ENCODE data around the gene KAT2B. TPM values are rescaled to one million over a fixed set of nuclear protein-coding genes. Genes with fewer than 3 reads are reported as not detected.

Gene KAT2B
- total and polyA plus RNA-seq, 11 donors: 19.4 to 82.8 (median 66.0) TPM

DNA sequence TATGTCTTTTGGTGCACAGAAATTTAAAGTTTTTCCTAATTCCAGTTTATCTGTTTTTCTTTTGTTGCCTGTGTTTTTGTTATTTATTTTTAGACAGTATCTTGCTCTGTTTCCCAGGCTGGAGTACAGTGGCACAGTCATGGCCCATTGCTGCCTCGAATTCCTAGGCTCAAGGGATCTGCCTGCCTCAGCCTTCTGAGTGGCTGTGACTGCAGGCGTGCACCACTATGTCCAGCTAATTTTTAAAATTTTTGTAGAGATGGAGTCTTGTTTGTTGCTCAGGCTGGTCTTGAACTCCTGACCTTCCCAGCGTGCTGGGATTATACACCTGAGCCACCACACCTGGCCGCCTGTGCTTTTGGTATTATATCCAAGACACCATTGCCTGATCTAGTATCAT, 22.8 kb downstream of the KAT2B start:
- ATAC-seq (no peak), DNase-seq (no peak)
- 69 to 92% (median 73%) methylated on average over 4 of the region's 4 CpGs for WGBS, 4 donors
- no peaks in the 10 kb centered on the region for H3K9me3 ChIP-seq
- no peaks in the 10 kb centered on the region for H3K27me3 ChIP-seq
- no peak overlapping the region for H3K4me3 ChIP-seq
- no peak for TF ChIP-seq POLR2A (IDR thresholded peaks at IDR 0.05)
- TF ChIP-seq, protein P1, sequence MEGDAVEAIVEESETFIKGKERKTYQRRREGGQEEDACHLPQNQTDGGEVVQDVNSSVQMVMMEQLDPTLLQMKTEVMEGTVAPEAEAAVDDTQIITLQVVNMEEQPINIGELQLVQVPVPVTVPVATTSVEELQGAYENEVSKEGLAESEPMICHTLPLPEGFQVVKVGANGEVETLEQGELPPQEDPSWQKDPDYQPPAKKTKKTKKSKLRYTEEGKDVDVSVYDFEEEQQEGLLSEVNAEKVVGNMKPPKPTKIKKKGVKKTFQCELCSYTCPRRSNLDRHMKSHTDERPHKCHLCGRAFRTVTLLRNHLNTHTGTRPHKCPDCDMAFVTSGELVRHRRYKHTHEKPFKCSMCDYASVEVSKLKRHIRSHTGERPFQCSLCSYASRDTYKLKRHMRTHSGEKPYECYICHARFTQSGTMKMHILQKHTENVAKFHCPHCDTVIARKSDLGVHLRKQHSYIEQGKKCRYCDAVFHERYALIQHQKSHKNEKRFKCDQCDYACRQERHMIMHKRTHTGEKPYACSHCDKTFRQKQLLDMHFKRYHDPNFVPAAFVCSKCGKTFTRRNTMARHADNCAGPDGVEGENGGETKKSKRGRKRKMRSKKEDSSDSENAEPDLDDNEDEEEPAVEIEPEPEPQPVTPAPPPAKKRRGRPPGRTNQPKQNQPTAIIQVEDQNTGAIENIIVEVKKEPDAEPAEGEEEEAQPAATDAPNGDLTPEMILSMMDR (IDR thresholded peaks at IDR 0.05): no peak
- intact Hi-C loops (cut with DNase I): no loop called here
- no peaks in the 10 kb centered on the region for H3K36me3 ChIP-seq
- H3K27ac ChIP-seq: no peak overlapping the region
- peaks cover under 1 to 60% (median 26%) of the 10 kb centered on the region in 12 donors for H3K4me1 ChIP-seq

DNA sequence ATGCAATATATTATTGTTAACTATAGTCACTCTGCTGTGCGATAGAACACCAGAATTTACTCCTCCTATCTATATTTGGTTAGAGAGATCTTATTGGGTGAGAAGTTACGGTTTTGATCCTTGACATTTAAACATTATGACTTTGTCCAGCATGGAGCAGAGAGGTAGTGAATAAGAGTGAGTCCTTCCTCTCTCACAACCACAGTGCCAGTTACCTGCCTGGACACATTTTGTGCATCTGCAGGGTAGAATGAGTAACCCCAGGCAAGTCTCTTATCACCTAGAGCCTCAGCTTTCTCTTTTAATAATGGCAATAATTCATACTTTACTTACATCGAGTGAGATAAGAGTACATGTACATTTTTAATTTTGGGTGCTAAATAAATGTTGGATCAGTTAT, 24.1 kb downstream of the KAT2B start:
- 87 to 90% (median 89%) methylated on average over 3 of the region's 3 CpGs for WGBS, 4 donors
- Histone ChIP-seq H3K27ac (no peak overlapping the region), H3K27me3 (no peaks in the 10 kb centered on the region), H3K36me3 (no peaks in the 10 kb centered on the region), H3K4me1 (peaks cover 0 to 62% (median 22%) of the 10 kb centered on the region in 12 donors), H3K9me3 (no peaks in the 10 kb centered on the region), H3K4me3 (no peak overlapping the region)
- intact Hi-C loops (cut with DNase I): no loop called here
- DNase-seq (no peak), ATAC-seq (no peak)
- no peak for TF ChIP-seq POLR2A (IDR thresholded peaks at IDR 0.05)
- TF ChIP-seq, protein P1 (IDR thresholded peaks at IDR 0.05): no peak

DNA sequence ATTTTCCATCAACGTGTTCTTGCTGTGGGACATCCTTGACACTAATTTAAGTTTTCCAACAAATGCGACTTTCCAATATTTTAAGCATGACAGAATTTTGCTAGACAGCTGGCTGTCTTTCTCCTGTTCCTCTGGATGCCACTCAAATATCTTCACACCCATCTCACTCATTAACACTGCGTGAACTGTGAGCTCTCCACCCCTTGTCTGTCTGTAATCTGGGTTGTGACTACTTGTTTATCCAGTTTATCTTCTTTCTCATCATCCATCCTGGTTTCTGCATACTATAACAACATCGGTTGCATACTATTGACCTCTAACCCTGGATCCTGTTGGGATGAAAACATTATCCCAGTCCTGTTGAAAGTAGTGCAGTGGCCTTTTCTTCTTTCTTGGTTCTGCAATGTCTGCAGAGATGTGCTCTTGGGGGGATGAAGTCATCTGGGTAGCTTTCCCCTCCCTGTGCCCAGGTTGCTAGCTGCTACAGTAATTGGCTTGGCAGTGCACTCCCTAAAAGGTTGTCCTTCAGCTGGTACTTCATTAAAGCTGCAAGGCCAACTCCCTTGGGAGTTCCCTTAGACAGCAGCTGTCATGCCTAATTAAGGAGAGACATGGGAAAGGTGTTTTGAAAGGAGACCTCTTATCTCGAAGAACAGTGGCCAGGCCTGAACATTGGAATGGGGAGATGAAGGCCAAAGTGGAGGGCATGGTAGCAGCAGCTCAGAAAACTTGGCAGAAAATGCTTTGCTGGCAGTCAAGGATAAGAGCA, 24.7 kb downstream of the KAT2B start:
- no peaks in the 10 kb centered on the region for H3K9me3 ChIP-seq
- H3K4me1 ChIP-seq: peaks cover 0 to 63% (median 22%) of the 10 kb centered on the region in 12 donors
- intact Hi-C loops (cut with DNase I): no loop called here
- no peaks in the 10 kb centered on the region for H3K36me3 ChIP-seq
- no peak overlapping the region for H3K4me3 ChIP-seq
- H3K27me3 ChIP-seq: no peaks in the 10 kb centered on the region
- H3K27ac ChIP-seq: peak overlapping the region in 2 of 12 donors; percentile 12 to 19
- ATAC-seq: peak in 3 of 4 donors; percentile 40 to 80 (median 61)
- no peak for DNase-seq
- 58 to 65% (median 65%) methylated on average over 5 of the region's 5 CpGs for WGBS, 4 donors
- TF ChIP-seq POLR2A (IDR thresholded peaks at IDR 0.05): no peak
- TF ChIP-seq, protein P1 (IDR thresholded peaks at IDR 0.05): no peak

DNA sequence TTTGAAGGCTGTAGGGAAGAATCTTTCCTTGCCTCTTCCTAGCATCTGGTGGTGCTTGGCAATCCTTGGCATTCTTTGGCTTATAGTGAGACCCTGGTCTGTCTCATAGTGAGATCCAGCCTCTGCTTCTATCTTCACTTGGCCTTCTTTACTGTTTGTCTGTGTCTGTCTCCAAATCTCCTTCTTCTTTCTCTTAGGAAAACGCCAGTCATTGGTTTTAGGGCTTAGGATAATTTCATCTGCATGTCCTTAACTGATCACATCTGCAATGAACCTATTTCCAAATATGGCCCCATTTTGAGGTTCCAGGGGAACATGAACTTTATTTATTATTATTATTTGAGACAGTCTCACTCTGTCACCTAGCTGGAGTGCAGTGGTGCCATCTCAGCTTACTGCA, 25.8 kb downstream of the KAT2B start:
- 89 to 91% (median 90%) methylated on average over 1 of the region's 1 CpG for WGBS, 4 donors
- intact Hi-C loops (cut with DNase I): no loop called here
- ATAC-seq (no peak), DNase-seq (no peak)
- Histone ChIP-seq H3K27ac (peak overlapping the region in 1 of 12 donors; percentile 57), H3K4me3 (no peak overlapping the region), H3K27me3 (no peaks in the 10 kb centered on the region), H3K9me3 (no peaks in the 10 kb centered on the region), H3K36me3 (no peaks in the 10 kb centered on the region), H3K4me1 (peaks cover 0 to 56% (median 26%) of the 10 kb centered on the region in 12 donors)
- TF ChIP-seq, protein P1 (IDR thresholded peaks at IDR 0.05): no peak
- no peak for TF ChIP-seq POLR2A (IDR thresholded peaks at IDR 0.05)
